NCI-H1417 (cell line): ENCODE measurements around the gene PIK3C3.

ENCODE experiments used
- DNase-seq, 3 experiments: peaks; one replicate each; lab custom pipeline; 2025; lab: John Stamatoyannopoulos, UW

Gene PIK3C3

GRCh38 chr18:41954827-41955613, at the start of gene PIK3C3:
TSS of gene PIK3C3 (plus strand) at chr18:41955234. CDS start at chr18:41955292, 58 bp downstream.
- DNase-seq, result peak; percentile 95 to 99 (median 96)

- peak in 1 of 3 experiments; percentile 38 for DNase-seq
These were observed 49.1 kb upstream of the PIK3C3 start for GRCh38 chr18:41905786-41906527.

- peak; percentile 6 to 78 (median 23) for DNase-seq
These were observed 48.4 kb upstream of the PIK3C3 start for GRCh38 chr18:41906528-41907146.

GRCh38 chr18:41917181-41917580, 37.9 kb upstream of the PIK3C3 start:
- no peak for DNase-seq

GRCh38 chr18:41921770-41922169, 33.3 kb upstream of the PIK3C3 start:
- DNase-seq, result no peak

GRCh38 chr18:41922176-41922575, 32.9 kb upstream of the PIK3C3 start:
- peak in 1 of 3 experiments; percentile 28 for DNase-seq

GRCh38 chr18:41922841-41923240, 32.2 kb upstream of the PIK3C3 start:
- peak in 1 of 3 experiments; percentile 49 for DNase-seq

GRCh38 chr18:41923446-41923845, 31.6 kb upstream of the PIK3C3 start:
- no peak for DNase-seq

GRCh38 chr18:41928581-41928980, 26.5 kb upstream of the PIK3C3 start:
- DNase-seq, result no peak

- DNase-seq, result no peak
These were observed 22.1 kb upstream of the PIK3C3 start for GRCh38 chr18:41932899-41933298.

GRCh38 chr18:41933778-41934177, 21.3 kb upstream of the PIK3C3 start:
- no peak for DNase-seq

GRCh38 chr18:41936471-41937134, 18.4 kb upstream of the PIK3C3 start:
- DNase-seq, result no peak

GRCh38 chr18:41938445-41938844, 16.6 kb upstream of the PIK3C3 start:
- DNase-seq, result no peak

- DNase-seq, result no peak
These were observed 15.7 kb upstream of the PIK3C3 start for GRCh38 chr18:41939326-41939725.

- DNase-seq, result no peak
These were observed 14.4 kb upstream of the PIK3C3 start for GRCh38 chr18:41940506-41941215.

GRCh38 chr18:41942254-41942653, 12.8 kb upstream of the PIK3C3 start:
- DNase-seq, result no peak

- no peak for DNase-seq
These were observed 6.4 kb upstream of the PIK3C3 start for GRCh38 chr18:41948544-41949110.

- DNase-seq, result peak in 1 of 3 experiments; percentile 23
These were observed 5.7 kb upstream of the PIK3C3 start for GRCh38 chr18:41949206-41949920.

GRCh38 chr18:41955688-41956087, 654 bp downstream of the PIK3C3 start:
- DNase-seq, result no peak

- no peak for DNase-seq
These were observed 4.0 kb downstream of the PIK3C3 start for GRCh38 chr18:41959045-41959444.
